HepG2 (cell line): ENCODE measurements around the gene GNAT3. TPM values are rescaled to one million over a fixed set of nuclear protein-coding genes. Genes with fewer than 3 reads are reported as not detected.

Source experiments
- ATAC-seq: fragments of 200-7000 bp; cut with Tn5 transposase; 3 replicates; pipeline ENCODE4 v1.9.1; 2020; ENCODE audit warnings: mild to moderate bottlenecking, moderate library complexity
- BruUV-seq: library from RNA; stranded (reverse); fragments of 400-500 nt; replicated peaks from 2 replicates; lab custom pipeline; 2021; lab: Mats Ljungman, UMichigan
- CTCF ChIA-PET: fragments of 300-600 bp; formaldehyde crosslinking; extraction: SDS; loops from one replicate; lab custom pipeline; 2021; ENCODE audit warnings: low total read pairs, inconsistent platforms, low intra/inter-chr PET ratio; lab: Yijun Ruan, JAX
- POLR2A ChIA-PET: fragments of 350-600 bp; sonication (Branson Sonifier 250); formaldehyde crosslinking; loops from one replicate; lab custom pipeline; 2020; ENCODE audit warnings: antibody characterized with exemption, inconsistent platforms; lab: Yijun Ruan, JAX
- DNase-seq: peaks from one replicate; pipeline ENCODE4 v3.0.0-alpha.2; 2015; ENCODE audit warnings: low spot score
- FAIRE-seq: peaks from 3 replicates; lab custom pipeline; 2011; peaks lifted over from hg19 to GRCh38; lab: Jason Lieb, UNC
- H2AFZ ChIP-seq: one replicate; pipeline ENCODE4 v1.6.1; 2011; ENCODE audit warnings: low read length, inconsistent platforms
- H3K27ac ChIP-seq: fragments of 300-600 bp; 3 replicates; pipeline ENCODE4 v1.8.0; 2011; ENCODE audit warnings: mixed run types, mild to moderate bottlenecking, mixed read lengths, low read length, inconsistent platforms; ENCODE audit not compliant: insufficient read depth; ENCODE audit errors: extremely low read length
- H3K27me3 ChIP-seq, 2 experiments: fragments of 200-600 bp in 1 of 2; 2 replicates in 1 of 2; 3 replicates in 1 of 2; pipeline versions ENCODE4 v1.6.0 to v1.8.0; 2011; ENCODE audit warnings: low read length in 2 of 2, mild to moderate bottlenecking in 2 of 2, moderate library complexity in 2 of 2, inconsistent platforms in 1 of 2; ENCODE audit not compliant: insufficient read depth in 2 of 2, control insufficient read depth in 1 of 2
- H3K36me3 ChIP-seq, 2 experiments: fragments of 200-600 bp in 1 of 2; replicated peaks in 1 of 2; 2 replicates in 1 of 2; 3 replicates in 1 of 2; pipeline versions ENCODE4 v1.5.1 to v1.8.0; 2011; ENCODE audit warnings: low read length in 2 of 2, inconsistent platforms in 1 of 2; ENCODE audit not compliant: insufficient read depth in 2 of 2, control insufficient read depth in 1 of 2
- H3K4me1 ChIP-seq: 2 replicates; pipeline ENCODE4 v1.5.1; 2012; ENCODE audit warnings: low read length, inconsistent platforms; ENCODE audit not compliant: insufficient read depth
- H3K4me2 ChIP-seq: 2 replicates; pipeline ENCODE4 v1.6.0; 2011; ENCODE audit warnings: low read depth, low read length, inconsistent platforms
- H3K4me3 ChIP-seq, 3 experiments: fragments of 200-600 bp in 1 of 3; sonication (generic), shearing (Covaris generic) in 1 of 3; replicated peaks in 1 of 3; 2 replicates each; pipeline ENCODE4 v1.5.1; 2011 to 2016; ENCODE audit warnings: low read length in 3 of 3, inconsistent platforms in 2 of 3, low read depth in 2 of 3, mild to moderate bottlenecking in 2 of 3, control low read depth in 1 of 3, mixed read lengths in 1 of 3; ENCODE audit not compliant: insufficient read depth in 1 of 3
- H3K79me2 ChIP-seq: one replicate; pipeline ENCODE4 v1.6.1; 2011; ENCODE audit warnings: low read length, inconsistent platforms; ENCODE audit not compliant: insufficient read depth
- H3K9ac ChIP-seq: 2 replicates; pipeline ENCODE4 v1.6.0; 2011; ENCODE audit warnings: mild to moderate bottlenecking, low read depth, low read length, inconsistent platforms; ENCODE audit not compliant: insufficient read depth
- H3K9me3 ChIP-seq: 2 replicates; pipeline ENCODE4 v1.5.1; 2012; ENCODE audit warnings: mild to moderate bottlenecking, low read length
- H4K20me1 ChIP-seq: 2 replicates; pipeline ENCODE4 v1.6.0; 2011; ENCODE audit warnings: inconsistent platforms, mild to moderate bottlenecking, low read length, moderate library complexity; ENCODE audit not compliant: insufficient read depth
- CHD4 ChIP-seq: fragments of 200-600 bp; sonication (generic); IDR thresholded peaks from 2 replicates; pipeline ENCODE4 v1.7.0; 2017; ENCODE audit warnings: mild to moderate bottlenecking, low read length, borderline replicate concordance
- EZH2 ChIP-seq: conservative IDR thresholded peaks from 2 replicates; pipeline ENCODE4 v1.6.1; 2012; ENCODE audit warnings: mild to moderate bottlenecking, low read depth, low read length, moderate library complexity
- GTF3A ChIP-seq: sonication (generic); formaldehyde crosslinking; conservative IDR thresholded peaks from 2 replicates; pipeline ENCODE4 v1.4.0; 2020; ENCODE audit warnings: mild to moderate bottlenecking, missing genetic modification reagents
- SKIL ChIP-seq: sonication (generic); formaldehyde crosslinking; IDR thresholded peaks from 2 replicates; pipeline ENCODE4 v1.8.0; 2022; ENCODE audit warnings: missing genetic modification reagents, mild to moderate bottlenecking, moderate library complexity, borderline replicate concordance
- SP4 ChIP-seq: sonication (generic); formaldehyde crosslinking; IDR thresholded peaks from 2 replicates; pipeline ENCODE4 v1.8.1; 2023; ENCODE audit warnings: mild to moderate bottlenecking, missing genetic modification reagents
- TAF15 ChIP-seq: fragments of 200-400 bp; formaldehyde crosslinking; IDR thresholded peaks from one replicate; pipeline ENCODE4 v1.6.1; 2018; ENCODE audit warnings: mild to moderate bottlenecking, low read depth, low read length; ENCODE audit not compliant: poor library complexity, severe bottlenecking
- U2AF1 ChIP-seq: fragments of 200-400 bp; formaldehyde crosslinking; optimal IDR thresholded peaks from 2 replicates; pipeline ENCODE3; 2017; ENCODE audit warnings: mild to moderate bottlenecking, low read depth, low read length
- WGBS: methylation state at CpG from one replicate; pipeline ENCODE4 v1.1.6; 2017; ENCODE audit warnings: low lambda C conversion rate; 5-methylcytosine and 5-hydroxymethylcytosine counted together
- in situ Hi-C: cut with HindIII; loops from 2 replicates; pipeline ENCODE4 v1.10.0; 2017; ENCODE audit warnings: low pct_unique_long_range_greater_than_20kb; ENCODE audit not compliant: extremely low pct_ligation_motif_present
- intact Hi-C: fragments of 100-400 bp; cut with micrococcal nuclease; formaldehyde crosslinking; loops from one replicate; pipeline ENCODE4 v1.10.0; 2022; ENCODE audit not compliant: unreplicated experiment
- polyA plus RNA-seq, 8 experiments: library from polyadenylated mRNA; depleted of rRNA in 3 of 8; stranded (reverse) in 7 of 8; unstranded in 1 of 8; fragments of >200 nt; fragmentation: Illumina TruSeq in 4 of 8; extraction: Trizol in 4 of 8; gene quantifications; 2 replicates each; pipeline versions ENCODE4 v1.2.1 to v1.2.3, GENCODE V29; 2011 to 2016; ENCODE audit warnings: low read depth in 4 of 8, missing spikeins in 1 of 8, mixed read lengths in 1 of 8; ENCODE audit not compliant: insufficient read depth in 1 of 8
- total RNA-seq, 5 experiments: library from RNA; depleted of rRNA; stranded (reverse); fragments of >200 nt; fragmentation: Illumina TruSeq; extraction: Trizol; gene quantifications; 2 replicates each; pipeline ENCODE4 v1.2.3, GENCODE V29; 2016; ENCODE audit warnings: low read depth in 1 of 5
- TF ChIP-seq, protein P1 (sequence below): sonication (generic); formaldehyde crosslinking; IDR thresholded peaks from 2 replicates; pipeline ENCODE4 v1.5.0; 2020; ENCODE audit warnings: missing genetic modification reagents

Gene GNAT3
- total and polyA plus RNA-seq, 2 of the 13 experiments (the other 11 are each of a cell fraction or from before 2014, with no cell fraction given) = not detected

DNA sequence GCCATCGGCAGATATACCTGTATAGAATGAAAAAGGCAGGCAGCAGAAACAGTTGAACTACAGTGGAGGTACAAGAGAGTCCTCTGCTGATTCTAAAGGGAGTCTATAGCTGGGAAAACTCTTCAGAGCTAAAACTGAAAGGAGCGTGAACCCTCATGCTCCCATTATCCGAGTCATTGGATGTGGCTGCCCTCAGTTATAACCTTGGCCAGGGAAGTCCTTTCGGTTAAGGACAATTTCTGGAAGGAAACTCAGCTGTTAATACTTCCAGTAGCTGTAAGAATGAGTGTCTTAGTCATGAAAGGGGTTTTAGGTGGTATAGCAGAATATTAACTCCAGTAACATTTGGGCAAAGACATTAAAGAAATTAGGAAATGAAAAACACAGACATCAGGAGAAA is 14.6 kb upstream of the GNAT3 start:
- in situ Hi-C loops = no loop called here
- Histone ChIP-seq H3K27ac (no peak overlapping the region), H3K4me1 (0 out of 2 replicates have a peak, but pooled peaks cover 5% of the 10 kb centered on the region), H3K36me3 (no peaks in the 10 kb centered on the region), H3K27me3 (no peaks in the 10 kb centered on the region), H4K20me1 (no peaks in the 10 kb centered on the region), H3K79me2 (no peaks in the 10 kb centered on the region), H2AFZ (no peak overlapping the region), H3K9ac (no peak overlapping the region), H3K4me2 (no peak overlapping the region), H3K4me3 (no peak overlapping the region), H3K9me3 (no peaks in the 10 kb centered on the region)
- POLR2A ChIA-PET = no interaction called here
- intact Hi-C loops = no loop called here
- CTCF ChIA-PET = no interaction called here
- no TSS peak for BruUV-seq
- no peak for DNase-seq
- FAIRE-seq = no peak
- WGBS = 73% methylated on average over 4 of the region's 4 CpGs
- no peak for ATAC-seq
- TF ChIP-seq CHD4 = no peak
- no peak for TF ChIP-seq SKIL (CRISPR knock-in tag)
- TF ChIP-seq SP4 (CRISPR knock-in tag) = no peak
- TF ChIP-seq TAF15 = no peak
- TF ChIP-seq U2AF1 = no peak
- TF ChIP-seq GTF3A (CRISPR knock-in tag) = no peak
- TF ChIP-seq EZH2 = no peak
- TF ChIP-seq, protein P1, sequence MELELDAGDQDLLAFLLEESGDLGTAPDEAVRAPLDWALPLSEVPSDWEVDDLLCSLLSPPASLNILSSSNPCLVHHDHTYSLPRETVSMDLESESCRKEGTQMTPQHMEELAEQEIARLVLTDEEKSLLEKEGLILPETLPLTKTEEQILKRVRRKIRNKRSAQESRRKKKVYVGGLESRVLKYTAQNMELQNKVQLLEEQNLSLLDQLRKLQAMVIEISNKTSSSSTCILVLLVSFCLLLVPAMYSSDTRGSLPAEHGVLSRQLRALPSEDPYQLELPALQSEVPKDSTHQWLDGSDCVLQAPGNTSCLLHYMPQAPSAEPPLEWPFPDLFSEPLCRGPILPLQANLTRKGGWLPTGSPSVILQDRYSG (CRISPR knock-in tag) = no peak
